ENCODE results near the gene OXER1. TPM values are rescaled to one million over a fixed set of nuclear protein-coding genes. Genes with fewer than 3 reads are reported as not detected.

The OXER1 gene
- total RNA-seq, 2 donors from 2014 or later: 1.3 to 3.9 TPM

- intact Hi-C loops (cut with DNase I): no loop called here
- no peak overlapping the region for H3K9ac ChIP-seq (ENCODE audit: low read depth in 2 of 2, low read length in 2 of 2)
- H3K27ac ChIP-seq: no peak overlapping the region
- no peaks in the 10 kb centered on the region for H3K36me3 ChIP-seq
- no peaks in the 10 kb centered on the region for H3K9me3 ChIP-seq
- DNase-seq: no peak
- TF ChIP-seq CTCF (IDR thresholded peaks at IDR 0.05): no peak
- no peaks in the 10 kb centered on the region for H3K27me3 ChIP-seq
- peaks cover 4% of the 10 kb centered on the region for H3K4me1 ChIP-seq
- no peak overlapping the region for H3K4me3 ChIP-seq
Observed at GRCh38 chr2:42724886-42725285, 39.0 kb downstream of the OXER1 start.

GRCh38 chr2:42723465-42723864 lies 40.5 kb downstream of the OXER1 start:
- no peak for TF ChIP-seq CTCF (IDR thresholded peaks at IDR 0.05)

GRCh38 chr2:42722320-42723190 lies 41.4 kb downstream of the OXER1 start:
- intact Hi-C loops (cut with DNase I): no loop called here
- Histone ChIP-seq H3K4me1 (peaks cover 4% of the 10 kb centered on the region), H3K27ac (no peak overlapping the region), H3K9me3 (no peaks in the 10 kb centered on the region), H3K9ac (ENCODE audit: low read depth in 2 of 2, low read length in 2 of 2) (no peak overlapping the region), H3K4me3 (no peak overlapping the region), H3K27me3 (no peaks in the 10 kb centered on the region), H3K36me3 (no peaks in the 10 kb centered on the region)
- TF ChIP-seq CTCF (IDR thresholded peaks at IDR 0.05): no peak
- peak; percentile 30 for DNase-seq

More at GRCh38 chr2:42723465-42723864, 40.5 kb downstream of the OXER1 start:
- H3K9ac ChIP-seq (ENCODE audit: low read depth in 2 of 2, low read length in 2 of 2): no peak overlapping the region
- no peaks in the 10 kb centered on the region for H3K27me3 ChIP-seq
- no peaks in the 10 kb centered on the region for H3K36me3 ChIP-seq
- H3K27ac ChIP-seq: no peak overlapping the region
- H3K9me3 ChIP-seq: no peaks in the 10 kb centered on the region
- intact Hi-C loops (cut with DNase I): no loop called here
- H3K4me3 ChIP-seq: no peak overlapping the region
- DNase-seq: no peak
- peaks cover 4% of the 10 kb centered on the region for H3K4me1 ChIP-seq

GRCh38 chr2:42721898-42722297 lies 42.0 kb downstream of the OXER1 start:
- Histone ChIP-seq H3K27ac (no peak overlapping the region), H3K9ac (ENCODE audit: low read depth in 2 of 2, low read length in 2 of 2) (no peak overlapping the region), H3K36me3 (no peaks in the 10 kb centered on the region), H3K9me3 (no peaks in the 10 kb centered on the region), H3K4me1 (peaks cover 4% of the 10 kb centered on the region), H3K4me3 (no peak overlapping the region), H3K27me3 (no peaks in the 10 kb centered on the region)
- DNase-seq: no peak
- intact Hi-C loops (cut with DNase I): no loop called here
- TF ChIP-seq CTCF (IDR thresholded peaks at IDR 0.05): no peak

GRCh38 chr2:42714686-42715085 lies 49.2 kb downstream of the OXER1 start:
- Histone ChIP-seq H3K4me3 (no peak overlapping the region), H3K36me3 (no peaks in the 10 kb centered on the region), H3K9ac (ENCODE audit: low read depth in 2 of 2, low read length in 2 of 2) (no peak overlapping the region), H3K4me1 (no peaks in the 10 kb centered on the region), H3K27me3 (no peaks in the 10 kb centered on the region), H3K9me3 (no peaks in the 10 kb centered on the region), H3K27ac (no peak overlapping the region)
- intact Hi-C loops (cut with DNase I): no loop called here
- no peak for DNase-seq
- TF ChIP-seq CTCF (IDR thresholded peaks at IDR 0.05): no peak
